HG03097 (cell line): ENCODE measurements around the gene BRD3OS.

Source experiments
- ATAC-seq: cut with Tn5 transposase; IDR thresholded peaks from one replicate; pipeline ENCODE4 v1.9.1; 2021; ENCODE audit not compliant: unreplicated experiment, low FRiP score

BRD3OS gene

DNA sequence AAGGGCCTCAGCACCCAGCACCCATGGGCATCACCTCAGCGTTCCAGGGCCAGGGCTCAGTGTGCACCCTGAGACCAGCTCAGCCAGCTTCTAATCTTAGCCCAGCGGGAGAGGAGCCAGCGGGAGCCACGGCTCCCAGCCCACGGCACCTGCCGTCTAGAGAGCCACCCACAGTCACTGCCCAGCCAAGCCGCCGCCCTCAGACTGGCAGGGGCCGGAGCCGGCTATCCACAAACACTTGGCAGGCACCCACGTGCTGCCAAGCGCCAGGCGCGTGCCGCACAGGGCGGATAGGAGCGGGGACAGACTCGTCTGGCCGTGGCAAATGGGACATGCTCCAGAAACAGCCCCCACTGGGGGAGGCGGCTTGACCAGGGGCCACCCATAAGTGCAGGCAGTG lies 24.0 kb downstream of the BRD3OS start:
- ATAC-seq, result no peak

DNA sequence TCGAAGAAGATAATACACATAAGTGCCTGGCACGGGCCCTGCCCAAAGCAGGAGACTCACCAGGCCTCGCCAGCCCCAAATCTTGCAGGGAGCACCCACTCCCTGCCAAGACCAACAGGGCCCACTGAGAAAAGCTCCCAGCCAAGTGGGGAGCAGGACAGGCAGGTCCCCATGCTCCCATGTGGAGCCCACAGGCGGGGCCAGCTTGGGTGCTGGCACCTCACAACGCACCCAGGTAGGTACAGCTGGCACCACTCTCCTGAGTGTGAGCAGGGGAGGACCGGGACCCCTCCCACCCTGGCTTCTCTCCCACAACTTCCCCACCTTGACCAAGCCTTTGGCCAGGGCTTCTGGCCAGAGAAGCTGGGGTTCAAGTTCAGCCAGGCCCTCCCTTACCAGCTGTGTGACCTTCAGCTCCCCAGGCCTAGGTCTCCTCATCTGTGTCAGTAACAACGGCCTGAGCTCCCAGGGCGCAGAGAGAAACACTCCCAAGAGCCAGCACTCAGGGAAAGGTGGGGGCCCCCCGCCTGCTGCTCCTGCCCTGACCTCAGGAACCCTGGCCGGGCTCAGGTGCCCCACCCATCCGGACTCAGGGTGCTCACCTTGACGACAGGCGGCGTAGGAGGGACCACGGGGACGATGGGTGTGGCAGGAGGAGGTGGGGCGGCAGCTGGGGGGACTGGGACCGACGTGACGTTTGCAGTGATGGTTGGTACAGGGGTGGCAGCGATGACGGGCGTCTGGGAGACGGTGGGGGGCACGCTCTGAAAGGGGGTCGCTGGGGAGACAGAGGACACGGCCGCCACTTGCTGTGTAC lies 24.7 kb downstream of the BRD3OS start:
- no peak for ATAC-seq

DNA sequence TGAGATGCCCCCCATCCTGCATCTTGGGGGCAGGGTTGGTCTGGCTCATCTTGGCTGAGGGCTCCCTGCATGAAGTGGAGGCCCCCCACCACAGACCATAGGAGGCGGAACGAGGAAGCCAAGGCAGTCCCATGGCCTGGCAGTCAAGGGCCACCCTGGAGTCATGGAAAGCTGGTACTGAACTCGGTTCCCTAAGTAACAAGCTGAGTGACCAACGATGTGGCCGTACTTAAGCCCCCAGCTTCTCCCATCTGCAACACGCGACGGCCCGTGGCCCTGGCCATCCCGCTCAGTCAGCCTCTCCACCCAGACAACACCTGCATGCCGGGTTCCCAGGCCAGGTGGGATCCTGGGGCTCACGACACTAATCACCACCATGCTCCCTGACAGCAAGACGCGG lies 25.4 kb downstream of the BRD3OS start:
- no peak for ATAC-seq

DNA sequence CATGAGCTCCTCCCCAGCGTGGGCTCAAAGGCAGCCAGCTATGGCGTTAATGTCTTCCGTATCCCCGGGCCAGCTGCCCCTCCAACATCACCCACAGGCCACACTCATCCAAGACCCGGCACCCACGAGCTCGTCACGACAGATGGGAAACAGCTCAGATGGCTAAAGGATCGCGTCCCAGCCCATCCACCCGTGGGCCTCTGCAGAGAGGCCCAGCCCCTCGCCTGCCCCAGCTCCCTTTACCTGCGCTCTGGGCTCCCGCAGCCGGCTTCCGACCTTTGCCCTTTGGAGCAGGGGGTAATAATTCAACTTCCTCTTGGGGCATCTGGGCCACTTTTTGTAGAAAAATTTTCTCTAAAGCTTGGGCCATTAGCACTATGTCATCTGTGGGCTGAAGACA lies 26.0 kb downstream of the BRD3OS start:
- ATAC-seq, result no peak

DNA sequence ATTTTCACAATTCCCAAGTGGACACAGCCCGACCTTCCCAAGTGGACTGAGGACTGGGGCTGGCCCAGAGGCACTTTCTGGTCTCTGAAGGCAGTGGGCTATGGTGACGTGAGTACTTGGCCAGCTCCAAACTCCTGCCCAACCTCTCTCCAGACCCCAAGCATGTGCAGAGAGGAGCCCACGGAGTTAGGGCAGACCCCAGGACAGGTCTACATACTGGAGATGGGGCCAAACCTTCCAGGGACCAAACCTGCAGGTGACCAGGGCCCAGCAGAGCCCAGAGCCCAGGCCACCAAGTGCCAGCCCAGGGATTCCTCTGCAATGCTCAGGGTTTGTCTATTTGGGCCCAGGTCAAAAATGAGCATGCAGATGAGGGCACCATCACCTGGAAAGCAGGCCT lies 27.2 kb downstream of the BRD3OS start:
- ATAC-seq, result no peak

DNA sequence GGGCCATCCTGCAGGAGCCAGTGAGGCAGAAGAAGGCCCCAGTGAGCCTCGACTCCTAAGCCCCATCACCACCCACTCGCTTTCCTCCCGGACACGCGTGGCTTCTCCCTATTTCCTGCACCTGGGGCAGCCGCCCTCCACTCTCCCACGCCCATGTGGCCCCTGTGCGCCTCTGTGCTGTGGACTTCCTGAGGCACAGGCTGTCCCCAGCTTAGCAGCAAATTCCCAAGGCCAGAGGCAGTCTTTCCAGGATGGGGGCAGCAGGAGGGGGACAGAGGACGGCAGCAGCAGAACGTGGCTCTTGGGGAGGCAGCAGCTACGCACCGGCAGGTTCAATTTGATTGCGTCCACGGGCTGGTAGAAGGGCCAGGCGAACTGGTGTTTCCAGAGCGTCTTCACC lies 27.7 kb downstream of the BRD3OS start:
- ATAC-seq, result no peak

DNA sequence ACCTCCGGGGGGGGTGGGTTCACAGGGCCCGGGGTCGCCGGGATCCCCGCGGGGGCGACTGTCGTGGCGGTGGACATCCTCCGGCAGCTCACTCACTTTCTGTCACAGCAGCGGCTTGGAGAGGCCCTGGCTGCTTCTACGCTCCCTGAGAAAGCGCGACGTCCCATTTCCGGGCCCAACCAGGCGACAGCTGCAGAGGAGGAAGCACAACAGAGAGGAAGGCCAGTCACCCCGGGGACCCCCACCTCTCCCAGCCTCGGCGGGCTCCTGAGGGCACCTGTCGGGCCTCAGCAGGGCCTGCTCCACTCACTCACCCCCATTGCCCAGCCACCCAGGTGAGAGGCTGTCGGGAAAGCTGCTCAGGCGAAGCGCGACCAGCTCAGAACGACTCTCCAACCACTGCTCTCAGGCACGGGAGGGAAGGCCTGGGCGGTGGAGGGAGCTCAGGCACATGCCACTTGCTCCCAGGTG lies 28.2 kb downstream of the BRD3OS start:
- no peak for ATAC-seq

DNA sequence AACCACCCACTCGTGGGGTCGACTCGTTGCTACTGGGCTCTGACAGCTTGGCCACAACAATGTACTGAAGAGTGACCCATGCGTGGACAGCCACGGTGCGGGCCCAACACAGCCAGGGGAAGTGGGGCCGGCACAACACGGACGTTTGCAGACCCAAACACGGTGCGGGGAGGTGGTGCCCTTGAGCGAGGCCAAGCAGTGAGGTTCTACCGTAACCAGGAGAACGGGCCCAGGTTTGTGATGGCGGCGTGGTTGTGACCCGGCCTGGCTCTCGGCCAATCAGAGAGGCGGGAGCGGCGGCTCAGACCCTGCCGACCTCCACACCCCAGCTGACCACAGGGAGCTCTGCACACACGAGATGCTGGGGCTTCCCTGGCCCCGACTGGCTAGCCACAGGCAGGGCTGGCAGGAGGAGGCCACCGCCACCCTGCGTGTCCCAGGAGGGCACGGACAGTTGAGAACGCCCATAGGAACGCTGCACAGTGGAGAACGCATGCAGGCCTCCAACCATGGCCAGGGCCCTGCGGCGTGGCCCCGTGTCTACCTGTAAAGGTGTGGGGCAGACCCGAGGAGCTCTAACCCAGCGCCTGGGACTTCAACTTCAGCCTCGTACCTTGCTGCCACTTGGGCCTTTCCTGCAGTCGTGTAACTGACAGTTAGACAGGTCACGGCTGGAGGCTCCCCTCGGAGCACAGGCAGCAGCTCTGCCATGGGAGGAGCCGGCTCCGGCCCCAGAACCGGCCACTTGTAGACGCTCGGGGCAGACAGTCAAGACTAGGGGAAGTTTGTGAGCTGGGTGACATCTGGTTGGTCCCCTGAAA lies 28.9 kb downstream of the BRD3OS start:
- ATAC-seq, result no peak

DNA sequence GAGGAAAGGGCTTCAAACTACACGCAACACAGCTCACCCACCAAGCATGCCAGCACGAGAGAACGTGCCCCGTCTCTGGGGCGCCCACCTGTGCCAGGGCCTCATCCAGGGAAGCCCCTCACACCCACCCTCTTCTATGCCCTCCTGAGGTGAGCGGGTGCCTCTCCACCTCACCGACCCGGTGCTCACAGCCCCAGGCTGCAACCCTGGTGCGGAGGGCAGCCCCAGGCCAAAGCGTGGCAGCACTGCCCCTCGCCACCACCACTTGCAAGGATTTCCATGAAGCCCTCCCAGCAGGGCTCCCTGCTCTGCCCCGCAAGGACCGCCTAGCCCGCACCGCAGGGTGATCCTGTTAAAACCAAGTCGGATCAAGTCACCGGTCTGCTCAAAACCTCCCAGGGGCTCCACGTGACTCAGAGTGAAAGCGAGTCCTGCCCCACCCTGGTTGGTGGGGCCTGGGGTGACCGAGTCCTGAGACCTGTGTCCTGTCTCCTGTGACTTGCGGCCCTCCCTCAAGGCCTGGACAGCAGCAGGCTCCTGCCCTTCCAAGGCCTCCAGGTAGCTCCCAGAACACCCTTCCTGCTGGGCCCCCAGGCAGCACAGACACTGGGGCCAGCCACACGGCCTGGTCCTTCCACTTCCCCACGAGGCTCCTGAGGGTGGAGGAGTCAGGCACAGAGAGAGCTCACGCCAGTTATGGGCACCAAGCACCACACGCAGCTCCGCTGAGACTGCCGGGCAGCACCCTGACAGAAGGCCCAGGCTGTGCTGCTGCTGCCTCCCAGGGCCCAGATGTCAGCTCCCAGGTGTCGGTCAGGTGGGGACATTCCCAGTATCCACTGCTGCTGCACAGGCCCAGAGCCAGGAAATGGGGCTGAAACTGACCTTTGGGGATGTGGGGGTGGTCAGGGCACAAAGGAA lies 29.9 kb downstream of the BRD3OS start:
- ATAC-seq, result no peak

DNA sequence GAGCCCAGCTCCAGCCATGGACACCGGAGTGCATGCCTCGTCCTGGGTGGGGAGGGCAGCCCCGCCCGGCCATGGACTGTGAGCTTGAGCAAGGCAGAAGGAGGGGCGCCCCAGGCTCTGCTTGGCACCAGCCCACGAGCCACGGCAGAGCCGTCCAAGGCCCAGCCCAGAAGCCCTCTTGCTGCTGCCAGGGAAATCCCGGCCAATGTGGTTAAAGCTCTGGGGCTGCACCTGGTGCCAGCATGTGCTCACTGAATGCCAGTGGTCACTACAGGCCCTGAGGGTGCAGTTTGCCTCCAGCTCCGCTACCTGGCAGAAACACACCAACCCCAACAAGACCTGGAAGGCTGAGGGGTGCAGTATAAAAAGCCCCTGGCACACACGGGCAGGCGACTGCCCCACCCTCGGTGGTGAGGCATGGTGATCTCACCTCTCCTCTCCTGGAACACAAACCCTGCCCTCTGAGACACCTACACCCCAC lies 30.7 kb downstream of the BRD3OS start:
- ATAC-seq, result no peak

DNA sequence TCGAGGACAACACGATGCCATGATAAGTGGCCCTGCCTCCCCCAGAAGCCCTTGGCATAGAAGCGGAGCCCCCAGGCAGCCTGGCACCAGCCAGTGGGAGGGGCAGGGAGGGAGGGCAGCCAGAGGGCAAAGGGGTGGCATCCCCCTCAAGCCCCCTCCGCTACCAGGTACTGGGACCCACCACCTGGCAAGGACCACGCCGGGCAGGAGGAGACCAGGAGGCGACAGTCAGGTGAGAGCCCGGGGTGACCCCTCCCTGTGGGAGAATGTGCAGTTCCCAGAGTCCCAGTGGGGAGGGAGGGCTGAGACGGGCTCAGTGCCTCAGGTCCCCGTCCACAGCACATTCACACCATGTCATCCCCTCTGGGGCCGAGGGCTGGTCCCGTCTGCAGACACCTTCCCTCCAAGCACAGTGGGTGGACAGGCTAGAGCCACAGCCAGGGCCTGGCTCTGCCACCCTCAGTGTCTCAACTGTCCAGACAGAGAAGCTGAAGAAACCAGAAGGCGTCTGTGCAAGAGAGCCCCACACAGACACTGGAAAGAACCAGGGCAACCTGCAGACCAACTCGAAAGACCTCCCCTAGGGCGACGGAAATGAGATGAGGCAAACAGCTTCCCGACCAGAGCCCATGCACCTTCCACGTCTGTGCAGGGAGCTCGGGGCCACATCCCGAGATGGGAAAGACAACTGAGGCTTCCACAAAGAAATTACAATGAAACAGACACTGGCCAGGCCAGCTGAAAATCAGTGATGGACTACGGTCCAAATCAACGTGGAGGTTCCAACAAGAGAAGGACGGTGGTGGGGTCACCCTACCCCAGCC lies 31.4 kb downstream of the BRD3OS start:
- ATAC-seq, result no peak

DNA sequence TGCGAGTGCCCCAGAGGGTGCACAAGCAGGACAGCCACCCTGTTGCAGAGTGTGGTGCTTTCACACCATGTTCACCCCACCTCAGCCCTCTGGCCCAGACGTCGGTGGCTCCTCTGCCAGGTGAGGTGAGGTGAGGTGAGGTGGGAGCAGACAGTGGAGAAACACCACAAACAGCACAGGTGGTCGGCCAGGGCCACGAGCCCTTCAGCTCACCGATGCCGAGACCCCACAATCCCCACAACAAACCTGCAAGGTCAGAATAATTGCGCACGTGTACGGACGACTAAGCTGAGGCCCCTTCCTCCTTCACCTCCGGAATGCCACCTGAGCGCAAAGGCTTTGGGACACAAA lies 32.0 kb downstream of the BRD3OS start:
- no peak for ATAC-seq

DNA sequence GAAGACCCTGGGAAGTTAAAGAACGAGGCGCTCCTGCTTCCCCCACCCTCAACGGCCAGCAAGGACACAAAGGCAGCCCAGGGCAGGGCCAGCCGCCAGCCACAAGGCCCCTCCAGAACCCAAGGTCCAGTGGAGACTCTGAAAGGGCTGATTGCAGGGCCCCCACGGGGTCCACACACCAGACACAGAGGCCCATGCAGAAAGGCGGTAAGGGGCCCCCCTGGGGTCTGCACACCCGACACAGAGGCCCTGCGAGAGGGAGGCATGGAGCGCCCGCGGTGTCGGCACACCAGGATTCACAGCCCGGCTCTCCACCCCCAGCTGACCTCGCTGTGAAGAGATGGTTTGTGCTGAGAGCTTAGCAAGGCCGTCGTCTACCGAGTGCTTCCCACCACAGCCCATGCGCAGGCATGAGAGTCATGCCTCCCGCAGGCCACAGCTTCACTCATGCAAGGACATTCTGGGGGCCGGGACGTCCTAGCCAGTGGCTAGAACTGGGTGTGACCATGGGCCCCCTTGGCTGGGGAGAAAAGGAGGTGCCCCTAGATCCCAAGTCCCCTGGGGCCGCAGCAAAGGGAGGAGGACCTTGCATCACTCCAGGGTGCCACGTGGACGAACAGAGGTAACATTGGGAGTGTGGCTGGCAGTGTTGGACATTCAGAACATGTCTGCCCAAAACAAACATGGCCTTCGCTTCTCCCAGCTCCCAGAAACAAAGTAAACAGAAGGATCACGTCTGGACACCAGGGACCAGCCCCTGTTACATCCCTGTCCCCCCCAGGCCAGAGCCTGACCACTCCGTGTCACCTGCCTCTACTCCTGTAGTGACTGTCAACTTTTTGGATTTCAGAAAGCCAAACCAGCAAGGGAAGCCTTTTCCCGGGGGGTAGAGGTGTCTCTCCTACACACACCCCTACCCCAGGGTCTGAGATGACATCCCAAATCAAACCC lies 32.7 kb downstream of the BRD3OS start:
- ATAC-seq, result no peak

DNA sequence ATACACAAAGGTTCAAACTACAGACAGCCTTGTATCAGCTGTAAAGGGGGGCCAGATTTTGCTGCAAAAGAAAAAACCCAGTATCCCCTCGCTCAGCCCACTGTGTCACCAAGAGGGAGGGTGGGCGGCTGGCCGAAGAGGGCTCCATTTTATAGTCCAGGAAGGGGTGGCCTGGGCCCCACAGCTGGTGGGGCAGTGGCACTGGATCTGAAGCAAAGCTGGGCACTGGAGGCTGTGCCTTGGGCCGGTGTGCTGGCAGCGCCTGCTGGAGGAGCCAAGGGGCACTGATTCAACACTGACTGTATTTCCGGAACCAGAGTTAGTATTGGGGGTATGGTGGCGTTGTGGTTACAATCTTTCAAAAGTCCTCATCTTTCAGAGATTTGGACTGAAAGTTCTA lies 33.4 kb downstream of the BRD3OS start:
- ATAC-seq, result no peak

DNA sequence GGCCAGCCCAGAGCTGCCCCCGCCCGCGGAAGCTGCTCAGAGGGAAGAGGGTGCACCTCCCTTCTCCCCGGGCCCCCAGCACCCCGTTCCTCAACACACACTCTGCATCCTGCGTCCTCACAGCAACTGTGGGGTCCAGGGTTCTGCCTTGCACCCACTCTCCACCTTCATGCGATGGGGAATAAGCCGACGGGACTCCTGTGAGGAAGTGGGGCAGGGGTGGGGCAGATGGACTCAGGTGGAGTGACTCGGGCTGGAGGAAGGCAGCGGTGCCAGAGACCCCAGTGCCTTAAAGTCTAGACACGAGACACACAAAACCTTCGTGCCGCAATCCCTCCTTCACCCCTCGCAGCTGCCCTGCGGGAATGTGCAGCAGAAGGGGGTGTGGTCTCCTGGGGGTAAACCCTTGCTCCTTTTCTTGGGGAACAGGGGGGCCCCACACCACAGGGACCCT lies 33.9 kb downstream of the BRD3OS start:
- no peak for ATAC-seq

DNA sequence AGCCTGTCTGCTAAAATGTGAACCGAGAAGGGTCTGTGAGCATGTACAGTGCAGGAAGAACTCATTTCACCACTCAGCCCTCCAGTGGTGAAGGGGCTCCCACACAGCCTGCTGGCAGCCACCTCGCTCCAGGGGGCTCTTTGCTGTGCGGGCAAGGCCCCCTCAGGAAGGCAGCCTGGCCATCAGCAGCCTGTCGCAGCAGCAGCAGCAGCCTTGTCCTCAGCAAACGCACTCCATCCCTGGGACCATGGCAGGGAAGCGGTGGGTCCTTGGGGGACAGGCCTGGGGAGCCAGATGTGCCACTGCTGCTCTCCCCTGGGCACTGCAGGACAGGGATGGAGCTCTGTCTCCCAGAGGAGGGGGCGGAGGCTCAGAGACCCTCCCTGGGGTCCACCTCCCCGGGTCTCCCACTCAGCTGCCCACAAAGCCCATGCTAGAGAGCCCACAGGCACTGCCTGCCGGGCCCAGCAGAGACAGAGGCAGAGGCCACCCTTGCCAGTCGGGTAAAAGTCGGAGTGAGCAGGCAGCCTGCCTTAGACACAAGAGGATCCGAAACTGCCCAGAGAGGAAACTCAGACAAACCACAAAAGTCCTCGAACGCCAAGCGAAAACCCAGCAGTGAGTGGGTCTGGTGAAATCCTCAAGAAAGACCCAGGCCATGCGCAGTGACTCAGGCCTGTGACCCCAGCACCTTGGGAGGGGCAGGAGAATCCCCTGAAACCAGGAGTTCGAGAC lies 34.5 kb downstream of the BRD3OS start:
- ATAC-seq, result peak; percentile 65

DNA sequence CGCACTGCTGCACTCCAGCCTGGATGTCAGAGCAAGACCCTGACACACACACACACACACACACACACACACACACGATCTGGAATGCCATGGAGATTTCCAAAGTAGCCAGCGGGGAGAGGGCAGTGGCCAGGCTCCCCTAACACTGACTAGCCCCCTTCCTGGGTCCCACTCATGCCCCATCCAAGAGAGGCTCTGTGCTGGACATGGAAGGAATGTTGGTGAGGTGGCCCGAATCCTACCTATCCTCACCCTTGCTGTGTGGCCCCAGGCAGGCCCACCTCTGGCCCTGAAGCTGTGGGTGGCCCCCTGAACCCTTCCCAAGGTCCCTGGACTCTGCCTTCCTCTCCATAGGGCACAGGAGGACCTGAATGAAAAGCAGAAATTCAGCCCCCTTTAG lies 35.3 kb downstream of the BRD3OS start:
- no peak for ATAC-seq
